Measurements from ENCODE around the gene SUPT20HL2. TPM values are rescaled to one million over a fixed set of nuclear protein-coding genes. Genes with fewer than 3 reads are reported as not detected.

SUPT20HL2 gene
- total RNA-seq, 1 experiment from 2014 or later, result not detected

DNA sequence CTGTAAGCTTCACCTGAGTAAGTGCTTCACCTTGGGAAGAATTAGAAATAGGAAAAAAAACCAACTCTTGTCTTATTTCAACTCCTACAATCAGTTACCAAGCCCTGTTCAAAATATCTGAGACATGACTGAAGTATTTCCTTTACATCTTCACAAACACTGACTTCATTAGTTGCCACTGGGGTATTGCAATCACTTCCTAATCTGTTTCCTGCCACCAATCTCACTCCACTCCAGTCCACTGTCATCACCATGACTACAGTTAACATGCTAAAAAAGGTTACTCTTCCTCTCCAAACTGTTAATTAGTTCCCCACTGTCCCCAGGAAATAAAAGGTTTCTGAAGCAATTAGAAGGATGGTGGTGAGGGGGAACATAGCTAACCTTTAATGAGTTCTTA is 43.2 kb upstream of the SUPT20HL2 start:
- H3K4me2 ChIP-seq (ENCODE audit: insufficient read depth, insufficient read length, low read length), result no peak overlapping the region
- H3K9me3 ChIP-seq (ENCODE audit: control insufficient read depth, low read depth, low read length), result no peaks in the 10 kb centered on the region
- no peak overlapping the region for H2BK12ac ChIP-seq (ENCODE audit: insufficient read length, low read depth, low read length)
- H3K27me3 Mint-ChIP-seq (ENCODE audit: low read depth), result peaks cover 4% of the 10 kb centered on the region; the same call in 1 of the 2 replicates
- no peaks in the 10 kb centered on the region for H4K20me1 ChIP-seq (ENCODE audit: control insufficient read depth, insufficient read depth, insufficient read length)
- H3K23ac ChIP-seq (ENCODE audit: insufficient read length, low read depth, low read length), result no peak overlapping the region
- peaks cover 0 to 6% of the 10 kb centered on the region in 2 experiments; a peak in 2 of 4 replicates for H3K4me1 Mint-ChIP-seq
- no peak overlapping the region for H3K14ac ChIP-seq (ENCODE audit: insufficient read depth, low read length)
- H3K4me1 ChIP-seq (ENCODE audit: insufficient read depth, low read length), result no peaks in the 10 kb centered on the region
- no peak overlapping the region for H2BK20ac ChIP-seq (ENCODE audit: low read depth, low read length, poor library complexity, severe bottlenecking)
- no peak overlapping the region for H3K27ac Mint-ChIP-seq
- no peak for DNase-seq
- no peak overlapping the region for H3K56ac ChIP-seq (ENCODE audit: insufficient read length, low read depth, low read length)
- H4K5ac ChIP-seq (ENCODE audit: insufficient read length, low read depth, low read length), result no peak overlapping the region
- no peak overlapping the region for H3K27ac ChIP-seq (ENCODE audit: insufficient read length, low read depth, low read length)
- no peak overlapping the region for H4K8ac ChIP-seq (replicated peaks; ENCODE audit: insufficient read length, low read depth, low read length)
- H3K23me2 ChIP-seq (ENCODE audit: insufficient read length, low read depth, low read length, poor library complexity, severe bottlenecking), result no peaks in the 10 kb centered on the region
- H3T11ph ChIP-seq (ENCODE audit: low read length), result no peak overlapping the region
- no peaks in the 10 kb centered on the region; a peak in 1 of 5 replicates for H3K9me3 Mint-ChIP-seq
- no peaks in the 10 kb centered on the region for H3K27me3 ChIP-seq (ENCODE audit: insufficient read depth, low read length)
- H2BK120ac ChIP-seq (ENCODE audit: low read depth, low read length, poor library complexity, severe bottlenecking), result no peak overlapping the region
- no peak overlapping the region for H2BK15ac ChIP-seq (ENCODE audit: low read depth, low read length)
- no peak overlapping the region for H2AK5ac ChIP-seq (ENCODE audit: insufficient read length, low read length)
- no peaks in the 10 kb centered on the region; a peak in 2 of 7 replicates for H3K36me3 Mint-ChIP-seq (ENCODE audit: insufficient read depth in 1 of 3, low read depth in 3 of 3)
- no peak overlapping the region for H2BK5ac ChIP-seq (ENCODE audit: insufficient read length, low read length)
- no peaks in the 10 kb centered on the region for H3K79me2 ChIP-seq (ENCODE audit: insufficient read depth, low read length)
- TF ChIP-seq, protein P1, sequence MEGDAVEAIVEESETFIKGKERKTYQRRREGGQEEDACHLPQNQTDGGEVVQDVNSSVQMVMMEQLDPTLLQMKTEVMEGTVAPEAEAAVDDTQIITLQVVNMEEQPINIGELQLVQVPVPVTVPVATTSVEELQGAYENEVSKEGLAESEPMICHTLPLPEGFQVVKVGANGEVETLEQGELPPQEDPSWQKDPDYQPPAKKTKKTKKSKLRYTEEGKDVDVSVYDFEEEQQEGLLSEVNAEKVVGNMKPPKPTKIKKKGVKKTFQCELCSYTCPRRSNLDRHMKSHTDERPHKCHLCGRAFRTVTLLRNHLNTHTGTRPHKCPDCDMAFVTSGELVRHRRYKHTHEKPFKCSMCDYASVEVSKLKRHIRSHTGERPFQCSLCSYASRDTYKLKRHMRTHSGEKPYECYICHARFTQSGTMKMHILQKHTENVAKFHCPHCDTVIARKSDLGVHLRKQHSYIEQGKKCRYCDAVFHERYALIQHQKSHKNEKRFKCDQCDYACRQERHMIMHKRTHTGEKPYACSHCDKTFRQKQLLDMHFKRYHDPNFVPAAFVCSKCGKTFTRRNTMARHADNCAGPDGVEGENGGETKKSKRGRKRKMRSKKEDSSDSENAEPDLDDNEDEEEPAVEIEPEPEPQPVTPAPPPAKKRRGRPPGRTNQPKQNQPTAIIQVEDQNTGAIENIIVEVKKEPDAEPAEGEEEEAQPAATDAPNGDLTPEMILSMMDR (conservative IDR thresholded peaks at IDR 0.05), result no peak
- H3K79me1 ChIP-seq (ENCODE audit: insufficient read depth, low read depth, low read length, poor library complexity, severe bottlenecking), result no peaks in the 10 kb centered on the region
- H3K4ac ChIP-seq (ENCODE audit: low read depth, low read length), result no peak overlapping the region
- no peak overlapping the region for H3K18ac ChIP-seq (ENCODE audit: insufficient read length, low read depth, low read length)
- H4K91ac ChIP-seq (ENCODE audit: insufficient read length, low read depth, low read length), result no peak overlapping the region
- H3K4me3 Mint-ChIP-seq, result no peak overlapping the region
- no peak overlapping the region for H2AFZ ChIP-seq (ENCODE audit: low read length)
- H3K9ac ChIP-seq (ENCODE audit: extremely low read depth, insufficient read length, low read length), result no peak overlapping the region
